HG02852 (cell line): ENCODE results near the gene MTM1.

ENCODE experiments used
- ATAC-seq: cut with Tn5 transposase; IDR thresholded peaks from one replicate; pipeline ENCODE4 v1.9.1; 2021; ENCODE audit warnings: mild to moderate bottlenecking, moderate library complexity; ENCODE audit not compliant: unreplicated experiment

MTM1 gene

DNA sequence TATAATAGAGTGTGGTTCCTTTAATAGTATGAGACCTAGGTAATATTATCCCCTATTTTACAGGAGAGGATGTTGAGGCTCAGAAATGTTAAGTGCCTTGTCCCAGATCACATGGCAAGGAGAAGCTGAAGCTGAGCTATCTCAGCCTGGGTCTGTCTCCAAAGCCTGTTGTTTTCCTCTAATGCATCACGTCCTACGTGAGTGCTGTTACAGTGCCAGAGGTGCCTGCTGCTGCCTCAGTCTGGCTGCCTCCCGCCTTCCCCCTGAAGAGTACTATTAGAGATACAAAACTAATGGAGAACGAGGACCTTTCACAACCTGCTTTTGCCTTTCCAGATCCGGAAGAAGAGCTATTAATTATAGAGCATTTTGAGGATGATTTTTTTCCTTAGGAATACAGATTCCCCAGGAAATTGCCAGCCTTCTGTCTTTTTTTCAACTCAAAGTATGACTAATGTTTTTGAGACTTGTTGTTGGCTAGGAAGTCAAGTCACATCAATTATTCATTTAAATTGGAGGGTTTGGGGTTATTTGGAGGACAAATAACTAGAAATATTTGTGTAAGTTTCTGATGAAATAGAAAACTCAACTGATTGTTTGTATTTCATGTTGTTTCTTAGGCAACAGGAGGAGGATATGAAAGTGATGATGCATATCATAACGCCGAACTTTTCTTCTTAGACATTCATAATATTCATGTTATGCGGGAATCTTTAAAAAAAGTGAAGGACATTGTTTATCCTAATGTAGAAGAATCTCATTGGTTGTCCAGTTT is 80.9 kb downstream of the MTM1 start:
- no peak for ATAC-seq

GRCh38 chrX:150651906-150652305 is 83.5 kb downstream of the MTM1 start:
- ATAC-seq = no peak

DNA sequence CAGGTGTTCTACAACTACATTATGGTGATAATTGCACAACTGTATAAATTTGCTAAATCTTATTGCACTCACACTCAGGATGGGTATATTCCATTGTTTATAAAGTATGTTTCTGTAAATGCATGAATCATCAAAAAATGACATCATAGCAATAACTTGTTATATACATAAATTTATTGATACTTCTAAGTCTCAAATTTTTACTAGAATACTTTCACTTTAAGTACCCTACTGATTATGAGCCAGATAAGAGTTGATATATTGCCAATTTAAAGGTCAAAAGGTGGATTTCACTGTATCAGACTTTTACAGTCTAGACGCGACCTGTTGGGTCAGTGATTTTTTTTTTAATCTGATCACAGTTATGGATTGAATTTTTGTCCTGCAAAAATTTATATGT is 87.4 kb downstream of the MTM1 start:
- ATAC-seq = no peak

- no peak for ATAC-seq
Observed at GRCh38 chrX:150663073-150663472, 94.7 kb downstream of the MTM1 start.

GRCh38 chrX:150664290-150664689 is 95.9 kb downstream of the MTM1 start:
- ATAC-seq = no peak

GRCh38 chrX:150676221-150676620 is 107.8 kb downstream of the MTM1 start:
- no peak for ATAC-seq

- no peak for ATAC-seq
Observed at GRCh38 chrX:150680974-150681373, 112.6 kb downstream of the MTM1 start.

DNA sequence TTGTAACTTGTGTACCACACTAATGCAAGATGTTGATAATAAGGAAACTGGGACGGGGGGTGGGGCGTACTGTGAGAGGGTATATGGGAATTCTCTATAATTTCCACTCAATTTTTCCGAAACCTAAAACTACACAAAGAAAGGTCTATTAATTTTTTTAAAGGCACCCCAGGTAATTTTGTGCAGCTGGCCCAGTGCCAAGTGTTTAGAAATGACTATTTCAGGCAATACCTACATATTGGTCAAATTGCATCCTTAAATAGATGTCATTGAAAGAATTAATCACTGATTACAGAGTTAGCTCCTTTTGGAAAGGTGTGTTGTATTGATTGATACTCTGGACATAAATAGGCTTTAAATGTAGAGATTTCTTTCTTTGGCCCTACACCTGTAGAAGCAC is 114.7 kb downstream of the MTM1 start:
- ATAC-seq = no peak

- no peak for ATAC-seq
Observed at GRCh38 chrX:150683536-150684146, 115.2 kb downstream of the MTM1 start.

DNA sequence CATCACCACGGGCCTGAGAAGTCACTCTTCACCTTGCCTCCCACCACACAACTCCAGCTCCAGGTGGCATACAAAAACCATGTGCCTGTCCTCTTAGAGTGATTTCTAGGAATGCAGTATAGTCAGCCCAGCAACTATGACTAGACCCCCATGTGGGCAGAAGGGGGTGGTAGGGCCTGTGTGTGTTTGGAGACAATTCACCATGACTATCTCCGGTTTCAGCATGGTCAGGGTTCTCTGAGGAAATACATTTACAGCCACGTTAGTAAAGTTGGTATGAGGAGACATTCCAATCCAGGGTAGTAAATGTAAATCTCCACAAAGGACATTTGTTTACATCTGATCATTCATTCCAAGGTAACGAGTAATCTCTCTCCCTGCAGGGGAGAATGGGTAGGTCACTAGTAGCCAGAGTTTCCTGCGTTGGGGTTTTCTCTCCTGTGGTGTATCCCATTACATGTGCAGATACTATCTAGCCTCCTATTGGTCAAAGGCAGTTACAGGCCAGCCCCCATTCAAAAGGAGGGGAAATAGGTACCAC is 120.6 kb downstream of the MTM1 start:
- ATAC-seq = no peak

GRCh38 chrX:150690126-150690525 is 121.7 kb downstream of the MTM1 start:
- no peak for ATAC-seq

GRCh38 chrX:150692296-150692695 is 123.9 kb downstream of the MTM1 start:
- ATAC-seq = no peak

DNA sequence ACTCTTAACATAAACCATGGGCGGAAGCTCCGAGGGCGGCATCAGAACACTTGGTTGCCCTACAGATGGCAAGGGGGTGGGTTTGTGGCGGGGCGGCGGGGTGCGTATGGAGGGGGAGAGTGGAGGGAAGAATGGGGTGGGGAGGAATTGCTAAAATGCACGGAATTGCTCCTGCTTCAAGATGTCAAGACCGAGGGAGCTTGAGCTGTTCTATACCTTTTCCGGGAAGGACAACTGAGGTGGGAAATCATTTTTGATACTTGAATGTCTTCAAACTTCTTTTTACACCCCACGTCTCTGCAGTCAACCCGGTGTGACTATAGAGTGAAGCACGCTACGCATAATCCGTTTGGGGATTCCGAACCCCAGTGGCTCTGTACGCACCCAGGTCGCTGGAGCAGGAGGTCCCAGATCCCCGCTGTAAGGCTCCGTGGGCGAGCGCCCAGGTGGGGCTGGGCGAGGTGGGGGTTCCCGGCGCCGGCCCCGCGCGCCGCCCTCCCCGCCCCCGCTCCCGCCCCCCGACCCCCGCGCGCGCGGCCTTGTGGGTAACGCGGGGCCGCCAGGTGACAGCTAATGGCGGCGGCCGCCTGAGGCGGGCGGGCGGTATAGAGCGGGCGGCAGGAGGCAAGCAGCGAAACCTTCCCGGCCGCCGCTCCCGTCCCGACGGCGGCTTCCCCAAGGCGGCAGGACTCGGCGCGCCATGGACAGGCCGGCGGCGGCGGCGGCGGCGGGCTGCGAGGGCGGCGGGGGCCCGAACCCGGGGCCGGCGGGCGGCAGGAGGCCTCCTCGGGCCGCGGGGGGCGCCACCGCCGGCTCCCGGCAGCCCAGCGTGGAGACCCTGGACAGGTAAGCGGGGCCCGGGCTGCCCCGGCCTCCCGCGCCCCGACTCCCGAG is 124.7 kb downstream of the MTM1 start, which contains the start of gene MTMR1:
Gene MTMR1, plus strand, starts transcription at position 566 of the 894 bp plus-strand sequence. Its CDS starts 135 bp downstream, at position 701.
- peak; percentile 43 for ATAC-seq

GRCh38 chrX:150693725-150694574 is 125.5 kb downstream of the MTM1 start:
- ATAC-seq = peak; percentile 68

DNA sequence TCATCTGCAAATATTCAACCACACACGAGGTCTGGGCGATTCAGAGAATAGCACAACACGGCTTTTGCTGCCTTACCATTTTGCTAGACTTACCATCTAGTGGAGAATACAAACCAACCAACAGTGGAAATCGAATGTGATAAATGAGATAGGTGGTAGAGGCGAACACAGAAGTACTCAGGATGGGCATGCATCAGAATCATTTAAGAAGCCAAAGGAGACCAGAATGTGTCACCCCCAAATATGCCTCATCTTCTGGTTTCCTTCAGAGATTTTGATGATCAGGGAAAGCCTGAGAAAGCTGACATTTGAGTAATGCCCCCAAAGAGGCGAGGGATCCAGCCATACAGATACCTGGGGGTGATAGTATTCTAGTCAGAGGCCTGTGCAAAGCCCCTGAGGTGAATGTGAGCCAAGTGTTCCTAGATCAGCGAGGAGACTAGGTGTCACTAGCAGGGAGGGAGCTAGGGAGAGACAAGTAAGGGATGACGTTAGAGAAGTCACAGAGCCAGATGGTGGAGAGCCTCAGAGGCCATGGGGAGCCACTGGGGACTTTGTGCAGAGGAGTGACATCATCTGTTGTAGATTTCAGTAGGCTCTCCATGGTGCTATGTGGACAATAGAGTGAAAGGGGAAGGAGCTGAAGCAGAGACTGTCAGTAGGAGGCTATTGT is 126.5 kb downstream of the MTM1 start:
- no peak for ATAC-seq

DNA sequence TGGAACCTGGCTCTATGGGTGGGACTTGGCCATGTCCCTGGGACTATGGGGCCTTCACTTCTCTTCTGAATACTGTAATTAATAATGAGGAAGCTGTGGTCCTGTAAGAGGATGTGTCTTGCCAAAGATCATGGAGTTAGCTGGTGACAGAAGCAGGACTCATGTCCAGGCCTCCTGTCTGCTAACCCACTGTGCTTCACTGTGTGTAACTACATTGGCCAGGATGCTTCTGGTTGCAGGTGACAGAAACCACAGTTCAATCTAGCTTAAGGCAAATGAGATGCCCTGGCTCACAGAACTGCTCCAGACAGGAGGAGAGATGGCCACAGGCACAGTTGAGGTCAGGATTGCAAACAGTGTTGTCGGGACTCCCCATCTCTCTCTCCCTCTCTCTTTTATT is 127.9 kb downstream of the MTM1 start:
- ATAC-seq = no peak

DNA sequence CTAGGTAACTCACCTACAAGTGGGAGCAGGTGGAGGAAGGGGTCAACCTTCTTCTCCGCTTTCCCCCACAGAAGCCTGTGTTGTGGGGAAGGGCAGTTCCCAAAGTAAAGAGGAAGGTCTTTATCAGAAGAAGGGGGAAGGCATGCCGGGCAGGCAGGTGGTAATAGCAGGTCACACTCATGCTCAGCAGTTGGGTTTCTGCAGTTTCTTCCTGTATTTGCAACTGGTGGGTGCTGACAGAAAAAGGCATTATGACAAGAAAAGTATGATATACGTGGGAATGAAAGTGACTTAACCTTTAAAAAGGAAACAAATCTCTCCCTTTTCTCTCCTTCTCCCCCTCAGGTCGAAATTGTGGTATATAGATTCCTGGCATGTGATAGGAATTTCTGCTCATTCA is 128.4 kb downstream of the MTM1 start:
- no peak for ATAC-seq

DNA sequence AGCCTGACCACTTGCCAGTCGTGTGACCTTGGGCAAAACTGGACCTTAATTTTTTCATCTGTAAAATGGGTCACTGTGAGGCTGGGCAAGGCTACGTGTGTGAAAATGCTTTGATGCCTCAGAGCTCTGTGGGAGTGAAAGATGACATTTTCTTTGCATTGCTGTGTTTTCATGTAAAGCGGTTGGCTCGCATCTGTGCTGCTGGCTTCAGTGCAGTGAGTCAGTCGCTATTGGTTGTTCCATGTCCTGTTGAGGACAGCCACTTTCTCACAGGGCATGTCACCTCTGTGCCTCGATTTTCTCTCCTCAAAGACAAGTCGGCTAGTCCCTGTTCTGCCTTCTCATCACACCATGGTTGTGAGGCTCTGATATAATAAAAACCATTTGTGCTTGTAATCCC is 129.2 kb downstream of the MTM1 start:
- ATAC-seq = no peak

DNA sequence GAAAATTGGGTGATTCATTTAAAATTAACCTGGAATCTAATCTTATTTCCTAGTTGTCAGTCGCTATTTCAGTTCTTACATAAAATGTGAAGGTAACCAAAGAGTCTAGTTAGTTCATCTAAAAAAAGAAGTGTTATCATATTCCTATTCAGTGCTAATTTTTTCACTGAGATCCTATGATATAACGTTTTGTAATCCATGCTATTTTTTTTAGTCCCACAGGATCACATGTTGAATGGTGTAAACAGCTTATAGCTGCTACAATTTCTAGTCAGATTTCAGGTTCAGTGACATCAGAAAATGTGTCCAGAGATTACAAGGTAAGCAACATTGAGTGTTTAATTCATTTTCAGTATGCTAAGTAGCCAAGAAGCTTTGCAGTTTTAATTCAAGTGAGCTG is 130.6 kb downstream of the MTM1 start:
- no peak for ATAC-seq

DNA sequence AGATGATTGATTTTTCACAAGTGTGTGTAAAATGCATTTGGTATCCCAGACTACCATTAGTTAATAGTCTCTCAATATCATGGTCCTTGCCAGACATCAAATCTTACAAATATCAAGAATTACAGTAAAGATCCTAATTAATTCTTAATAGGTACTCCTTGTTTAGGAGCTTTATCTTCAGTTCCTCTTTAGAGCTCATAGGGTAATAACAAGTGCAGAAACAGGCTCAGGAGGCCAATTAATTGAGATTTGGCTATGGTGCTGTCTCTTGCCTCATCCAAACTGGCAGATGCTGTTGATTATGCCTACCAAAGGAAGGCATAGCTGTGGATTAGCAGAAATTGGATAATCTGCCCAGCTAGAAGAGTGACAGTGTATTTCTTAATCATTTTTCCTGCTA is 131.7 kb downstream of the MTM1 start:
- no peak for ATAC-seq
